DMS153 (cell line): ENCODE results near the gene ASPDH.

ENCODE experiments used
- DNase-seq: peaks from one replicate; lab custom pipeline; 2025; lab: John Stamatoyannopoulos, UW

ASPDH gene

GRCh38 chr19:50496189-50497021, 17.3 kb downstream of the ASPDH start:
- DNase-seq = no peak

DNA sequence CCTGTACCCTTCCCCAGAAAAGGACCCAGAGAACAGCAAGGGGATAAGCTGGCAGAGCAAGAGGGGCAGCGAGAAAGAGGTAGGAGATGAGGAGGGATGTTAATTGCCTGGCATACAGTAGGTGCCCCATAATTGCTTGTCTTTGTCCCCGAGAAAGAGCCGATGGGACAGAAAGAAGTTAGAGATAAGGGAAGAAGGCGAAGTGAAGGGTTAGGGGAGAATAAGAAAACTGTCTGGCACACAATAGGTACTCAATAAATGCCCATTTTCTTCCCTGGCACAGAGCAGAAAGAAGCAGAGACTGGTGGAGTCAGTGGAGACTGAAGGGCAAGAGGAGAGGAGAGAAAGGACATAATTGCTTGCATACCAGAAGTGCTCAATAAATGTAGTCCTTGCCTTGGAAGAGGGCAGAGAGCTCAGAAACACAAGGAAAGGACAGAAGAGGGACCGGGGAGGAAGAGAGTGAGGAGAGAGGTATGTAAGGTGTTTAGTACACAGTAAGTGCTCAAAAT, 18.6 kb downstream of the ASPDH start:
- no peak for DNase-seq

- no peak for DNase-seq
Observed at GRCh38 chr19:50494186-50495019, 19.3 kb downstream of the ASPDH start.

DNA sequence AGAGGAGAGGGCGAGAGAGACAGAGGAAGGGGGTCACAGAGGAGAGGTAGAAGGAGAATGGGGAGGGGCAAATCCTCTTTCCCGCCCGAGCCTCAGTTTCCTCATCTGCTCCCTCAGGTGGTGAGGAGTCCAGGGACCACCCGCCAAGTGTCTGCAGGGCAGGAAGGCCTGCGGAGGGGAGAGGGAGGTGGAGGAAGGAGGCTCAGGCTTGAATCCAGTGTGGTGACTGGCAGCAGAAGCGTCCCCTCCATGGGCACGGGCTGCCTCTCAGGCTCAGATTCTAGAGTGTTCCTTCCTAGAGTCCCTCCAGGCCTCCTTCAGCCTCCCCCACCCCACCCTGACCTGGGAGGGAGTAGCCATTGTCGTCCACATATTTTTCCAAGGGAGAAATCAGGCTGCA, 20.5 kb downstream of the ASPDH start:
- no peak for DNase-seq

DNA sequence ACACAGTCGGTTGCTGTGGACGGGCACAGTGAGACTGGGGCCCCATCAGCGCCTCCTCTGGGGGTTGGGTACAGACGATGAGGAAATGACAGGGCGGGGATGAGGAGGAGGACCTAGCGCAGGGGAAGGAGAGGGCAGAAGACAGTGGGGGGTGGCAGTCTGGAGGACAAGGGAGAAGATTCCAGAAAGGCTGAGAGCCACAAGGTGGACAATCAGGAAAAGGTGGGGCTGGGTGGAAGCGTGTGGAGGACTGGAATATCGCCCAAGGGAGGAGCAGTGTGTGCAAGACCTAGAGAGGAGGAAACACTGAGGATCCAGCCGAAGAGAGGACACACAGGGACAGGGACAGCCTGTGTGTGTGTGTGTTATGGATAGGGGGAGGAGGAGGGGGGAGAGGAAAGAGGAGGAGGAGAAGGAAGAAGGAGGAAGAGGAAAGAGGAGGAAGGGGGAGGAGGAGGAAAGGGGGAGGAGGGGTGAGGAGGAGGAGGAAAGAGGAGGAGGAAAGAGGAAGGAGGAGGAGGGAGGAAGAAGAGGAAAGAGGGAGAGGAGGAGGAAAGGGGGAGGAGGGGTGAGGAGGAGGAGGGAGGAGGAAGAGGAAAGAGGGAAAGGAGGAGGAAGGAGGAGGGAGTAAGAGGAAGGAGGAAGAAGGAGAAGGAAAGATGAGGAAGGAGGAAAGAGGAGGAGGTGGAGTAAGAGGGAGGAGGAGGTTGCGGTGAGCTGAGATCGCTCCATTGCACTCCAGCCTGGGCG, 21.2 kb downstream of the ASPDH start:
- DNase-seq = no peak

- no peak for DNase-seq
Observed at GRCh38 chr19:50490991-50491472, 22.7 kb downstream of the ASPDH start.

- no peak for DNase-seq
Observed at GRCh38 chr19:50490411-50490811, 23.3 kb downstream of the ASPDH start.

- DNase-seq = no peak
Observed at GRCh38 chr19:50489461-50490011, 24.2 kb downstream of the ASPDH start.

GRCh38 chr19:50488389-50489194, 25.1 kb downstream of the ASPDH start:
- DNase-seq = no peak

DNA sequence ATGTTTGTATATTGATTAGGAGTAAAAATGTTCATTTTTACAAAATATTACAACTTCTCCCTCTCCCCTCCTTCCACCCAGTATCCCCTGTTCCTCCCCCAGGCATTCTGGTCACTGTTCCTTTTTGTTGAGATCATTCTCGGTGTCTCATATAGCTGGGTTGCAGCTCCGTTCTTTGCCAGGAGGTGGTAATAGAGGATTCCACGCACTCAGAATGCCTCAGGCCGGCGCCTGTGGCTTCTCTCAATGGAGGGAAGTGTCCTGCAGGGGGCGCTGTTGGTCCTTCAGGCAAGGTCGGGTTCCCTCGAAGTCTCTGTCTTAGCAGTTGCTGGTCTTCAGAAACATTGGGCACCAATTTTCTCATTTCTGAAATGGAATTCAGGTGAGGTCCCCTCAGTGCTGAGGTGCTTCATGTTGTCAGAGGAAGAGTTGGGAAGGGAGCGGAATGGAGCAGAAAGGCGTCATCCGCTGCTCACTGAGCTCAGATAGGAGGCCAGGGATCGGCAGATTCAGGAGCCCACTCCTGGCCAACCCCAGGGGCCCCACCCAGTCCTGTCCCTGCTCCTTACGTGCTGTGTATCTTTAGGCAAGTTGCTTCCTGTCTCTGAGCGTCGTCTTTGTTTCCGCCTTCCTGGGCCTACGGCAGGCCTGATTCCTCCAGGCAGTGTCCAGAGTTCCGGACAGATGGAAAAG, 26.7 kb downstream of the ASPDH start:
- no peak for DNase-seq

DNA sequence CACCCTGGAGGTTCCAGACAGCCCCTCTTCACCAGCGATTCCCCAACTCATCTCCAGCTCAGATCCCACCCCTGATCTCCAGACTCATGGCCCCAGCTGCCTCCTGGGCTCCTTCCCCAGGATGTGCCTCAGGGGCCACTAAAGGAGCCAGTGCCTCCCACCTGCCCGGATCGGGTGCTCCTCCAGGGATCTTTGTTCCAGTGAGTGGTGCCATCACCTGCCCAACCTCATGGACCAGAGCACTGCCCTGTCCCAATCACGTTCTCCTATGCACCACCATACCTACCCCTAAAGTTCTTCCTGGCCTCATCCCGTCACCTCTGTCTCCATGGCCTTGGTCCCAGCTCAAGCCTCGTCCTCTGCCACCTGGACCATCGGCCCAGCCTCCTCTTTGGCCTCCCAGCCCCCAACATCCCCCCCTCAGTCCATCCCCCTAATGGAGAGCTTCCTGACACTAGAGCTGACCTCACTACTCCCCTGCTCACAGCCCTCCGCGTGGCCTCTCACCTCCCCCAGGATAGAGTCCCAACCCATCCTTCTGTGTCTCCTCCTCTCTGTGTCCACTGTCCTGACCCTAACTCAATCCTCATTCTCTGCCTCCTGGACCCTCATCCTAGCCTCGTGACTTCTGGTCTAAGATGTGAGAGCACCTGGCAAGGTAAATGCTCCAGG, 28.3 kb downstream of the ASPDH start:
- DNase-seq = no peak

DNA sequence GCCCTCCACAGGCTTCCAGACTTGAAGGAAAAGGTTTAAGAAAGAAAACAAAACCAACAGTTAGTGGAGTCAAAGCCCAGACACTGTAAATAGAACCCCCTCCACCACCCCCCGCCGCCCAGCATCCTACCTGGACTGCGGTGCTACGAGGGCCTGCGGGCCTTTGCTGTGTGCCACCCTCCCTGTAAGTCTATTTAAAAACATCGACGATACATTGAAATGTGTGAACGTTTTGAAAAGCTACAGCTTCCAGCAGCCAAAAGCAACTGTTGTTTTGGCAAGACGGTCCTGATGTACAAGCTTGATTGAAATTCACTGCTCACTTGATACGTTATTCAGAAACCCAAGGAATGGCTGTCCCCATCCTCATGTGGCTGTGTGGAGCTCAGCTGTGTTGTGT, 30.8 kb downstream of the ASPDH start:
- no peak for DNase-seq

GRCh38 chr19:50482271-50482855, 31.4 kb downstream of the ASPDH start:
- no peak for DNase-seq

DNA sequence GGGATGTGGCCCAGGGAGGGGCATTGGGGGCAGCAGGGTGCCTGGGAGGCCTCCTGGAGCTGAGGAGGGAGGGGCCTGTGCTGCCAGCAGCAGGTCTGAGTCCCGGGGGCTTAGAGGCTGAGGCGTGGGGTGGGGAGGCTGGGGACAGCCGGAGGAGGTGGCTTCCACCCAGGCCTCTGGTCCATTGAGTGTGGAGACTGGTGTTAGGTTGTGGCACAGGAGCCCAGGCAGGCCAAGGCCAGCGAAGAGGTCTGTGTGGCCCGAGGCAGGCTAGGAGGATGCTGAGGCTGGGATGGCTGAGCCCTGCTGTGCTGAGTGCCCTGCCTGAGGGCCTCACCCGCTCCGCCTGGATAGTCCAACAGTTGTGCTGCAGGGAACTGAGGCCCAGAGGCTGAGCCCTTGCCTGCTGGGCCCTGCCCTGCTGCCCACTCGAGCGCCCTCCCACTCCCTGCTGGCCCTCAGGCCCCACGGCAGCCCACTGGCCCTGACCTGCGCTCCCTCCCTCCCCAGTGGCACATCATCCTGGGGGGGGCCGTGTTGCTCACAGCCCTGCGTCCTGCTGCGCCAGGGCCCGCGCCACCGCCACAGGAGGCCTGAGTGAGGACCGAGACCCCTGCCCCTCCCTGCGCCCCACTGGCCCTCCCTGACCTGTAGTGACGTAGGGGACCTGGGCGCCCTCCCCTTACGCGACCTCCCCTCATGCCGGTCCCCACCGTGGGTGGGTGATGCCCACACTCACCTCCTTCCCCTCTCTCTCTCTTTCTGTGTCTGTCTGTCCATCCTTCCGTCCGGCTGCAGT, 32.2 kb downstream of the ASPDH start:
- DNase-seq = no peak

DNA sequence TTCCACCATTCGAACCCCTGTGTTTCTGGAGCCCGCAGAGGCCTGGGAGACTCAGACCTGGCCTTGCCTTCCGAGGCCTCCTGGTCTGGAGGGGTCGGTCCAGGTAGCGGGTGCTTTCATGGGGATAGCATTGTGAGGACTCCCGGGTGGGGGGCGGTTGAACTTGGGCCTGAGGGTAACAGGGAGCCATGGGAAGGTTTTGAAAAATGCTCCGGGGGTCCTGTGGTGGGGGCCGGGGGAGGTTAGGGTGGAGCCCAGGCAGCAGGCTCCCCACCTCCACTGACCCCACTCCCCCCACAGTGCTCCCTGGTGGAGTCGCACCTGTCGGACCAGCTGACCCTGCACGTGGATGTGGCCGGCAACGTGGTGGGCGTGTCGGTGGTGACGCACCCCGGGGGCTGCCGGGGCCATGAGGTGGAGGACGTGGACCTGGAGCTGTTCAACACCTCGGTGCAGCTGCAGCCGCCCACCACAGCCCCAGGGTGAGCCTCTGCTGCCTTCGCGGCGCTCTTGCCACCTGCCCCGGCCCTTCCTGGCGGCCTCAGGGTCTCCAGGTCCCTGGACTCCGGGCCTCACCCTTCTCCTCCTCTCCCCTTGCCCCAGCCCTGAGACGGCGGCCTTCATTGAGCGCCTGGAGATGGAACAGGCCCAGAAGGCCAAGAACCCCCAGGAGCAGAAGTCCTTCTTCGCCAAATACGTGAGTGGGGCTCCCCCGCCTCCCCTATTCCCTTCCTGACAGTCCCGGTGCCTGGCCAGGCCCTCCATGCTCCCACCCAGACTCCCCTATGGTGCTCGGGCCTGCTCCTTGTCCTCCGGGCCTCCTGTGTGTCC, 33.2 kb downstream of the ASPDH start:
- no peak for DNase-seq

DNA sequence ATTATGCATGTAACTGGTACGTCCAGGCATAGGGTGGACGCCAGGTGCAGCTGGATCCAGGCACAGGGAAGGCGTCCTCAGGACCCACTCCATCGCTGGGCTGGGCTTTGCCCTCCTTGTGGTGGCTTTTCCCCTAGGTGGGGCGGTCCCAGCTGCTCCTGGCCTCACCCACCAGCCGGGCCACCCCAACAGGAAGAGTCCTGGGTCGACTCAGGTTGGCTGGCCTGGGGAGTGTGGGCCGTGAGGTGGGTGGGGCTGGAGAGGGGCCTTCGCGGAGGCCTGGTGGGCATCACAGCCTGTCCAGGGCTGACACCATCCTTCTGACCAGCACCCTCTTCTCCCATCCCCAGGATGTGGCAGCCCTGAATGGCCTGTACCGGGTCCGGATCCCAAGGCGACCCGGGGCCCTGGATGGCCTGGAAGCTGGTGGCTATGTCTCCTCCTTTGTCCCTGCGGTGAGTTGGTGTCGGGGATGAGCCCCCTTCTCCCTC, 33.9 kb downstream of the ASPDH start:
- DNase-seq = no peak

DNA sequence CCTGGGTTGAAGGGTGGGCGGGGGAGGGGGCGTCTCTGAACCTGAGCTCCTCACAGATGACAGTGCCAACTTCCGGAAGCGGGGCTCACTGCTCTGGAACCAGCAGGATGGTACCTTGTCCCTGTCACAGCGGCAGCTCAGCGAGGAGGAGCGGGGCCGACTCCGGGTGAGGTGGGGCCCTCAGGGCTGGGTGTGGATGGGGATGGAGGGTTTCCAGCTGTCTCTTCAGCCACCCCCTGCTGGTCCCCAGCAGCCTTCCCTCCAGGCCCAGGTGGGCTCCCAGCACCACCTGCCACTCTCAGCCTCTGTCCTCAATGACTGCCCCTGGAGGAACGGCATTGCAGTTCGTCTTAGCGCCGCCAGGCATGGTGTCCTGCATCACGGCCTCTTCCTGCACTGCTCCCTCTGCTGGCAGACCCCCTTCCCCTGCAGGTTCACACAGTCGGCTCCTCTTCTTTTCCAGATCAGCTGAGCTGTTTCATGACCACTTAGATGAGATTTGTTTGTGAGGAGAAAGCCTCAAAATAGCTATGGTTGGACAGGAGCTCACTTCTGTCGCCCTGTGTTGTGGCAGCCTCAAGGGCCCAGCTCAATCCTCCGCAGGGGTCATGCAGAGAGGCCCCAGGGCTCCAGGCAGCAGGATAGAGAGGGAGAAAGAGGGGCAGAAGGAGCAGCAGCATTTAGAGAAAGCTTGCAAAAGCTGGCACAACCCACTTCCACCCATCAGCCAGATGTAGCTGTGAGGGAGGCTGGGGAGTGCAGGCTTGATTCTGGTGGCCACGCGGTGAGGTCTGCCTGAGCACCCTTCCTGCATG, 34.6 kb downstream of the ASPDH start:
- DNase-seq = no peak
